ENCODE measurements around the gene ENHO. TPM values are rescaled to one million over a fixed set of nuclear protein-coding genes. Genes with fewer than 3 reads are reported as not detected.

The ENHO gene
- total RNA-seq, 1 donor from 2014 or later, result 0.96 TPM

DNA sequence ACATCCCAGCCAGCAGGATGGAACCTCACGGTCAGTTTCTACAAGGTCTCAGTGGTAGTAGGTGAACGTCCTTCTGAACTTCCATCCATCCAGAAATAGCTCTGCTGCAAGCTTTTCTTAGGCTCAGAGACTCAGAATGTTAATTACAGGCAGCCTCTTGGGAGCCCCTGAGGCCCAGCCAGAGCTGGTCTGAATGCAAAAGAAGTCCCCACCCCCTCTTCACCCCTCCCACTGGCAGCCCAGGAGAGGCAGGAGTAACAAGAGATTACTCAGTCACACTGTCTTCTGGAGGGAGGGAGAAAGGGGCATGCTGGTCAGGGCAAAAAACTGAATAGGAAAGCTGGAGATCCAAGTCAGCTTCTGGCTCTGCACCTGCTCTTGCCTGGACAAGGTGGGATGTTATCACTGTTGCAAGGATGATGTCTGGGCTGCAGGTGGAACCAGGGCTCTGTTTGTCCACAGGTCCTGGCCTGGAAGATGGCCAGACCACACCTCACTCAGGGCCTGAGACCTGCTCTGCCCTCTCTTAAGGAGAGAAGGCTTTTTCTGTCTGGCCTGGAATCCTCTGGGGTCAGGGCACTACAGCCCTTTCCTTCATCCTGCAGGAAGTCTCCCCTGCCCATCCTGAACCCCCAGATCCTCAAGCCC lies 9.1 kb downstream of the ENHO start:
- Mint-ChIP-seq H3K36me3 (no peaks in the 10 kb centered on the region), H3K27me3 (ENCODE audit: low read depth) (peaks cover 14% of the 10 kb centered on the region), H3K4me1 (peaks cover 5% of the 10 kb centered on the region), H3K4me3 (no peak overlapping the region), H3K9me3 (no peaks in the 10 kb centered on the region), H3K27ac (no peak overlapping the region)
- TF ChIP-seq, protein P1, sequence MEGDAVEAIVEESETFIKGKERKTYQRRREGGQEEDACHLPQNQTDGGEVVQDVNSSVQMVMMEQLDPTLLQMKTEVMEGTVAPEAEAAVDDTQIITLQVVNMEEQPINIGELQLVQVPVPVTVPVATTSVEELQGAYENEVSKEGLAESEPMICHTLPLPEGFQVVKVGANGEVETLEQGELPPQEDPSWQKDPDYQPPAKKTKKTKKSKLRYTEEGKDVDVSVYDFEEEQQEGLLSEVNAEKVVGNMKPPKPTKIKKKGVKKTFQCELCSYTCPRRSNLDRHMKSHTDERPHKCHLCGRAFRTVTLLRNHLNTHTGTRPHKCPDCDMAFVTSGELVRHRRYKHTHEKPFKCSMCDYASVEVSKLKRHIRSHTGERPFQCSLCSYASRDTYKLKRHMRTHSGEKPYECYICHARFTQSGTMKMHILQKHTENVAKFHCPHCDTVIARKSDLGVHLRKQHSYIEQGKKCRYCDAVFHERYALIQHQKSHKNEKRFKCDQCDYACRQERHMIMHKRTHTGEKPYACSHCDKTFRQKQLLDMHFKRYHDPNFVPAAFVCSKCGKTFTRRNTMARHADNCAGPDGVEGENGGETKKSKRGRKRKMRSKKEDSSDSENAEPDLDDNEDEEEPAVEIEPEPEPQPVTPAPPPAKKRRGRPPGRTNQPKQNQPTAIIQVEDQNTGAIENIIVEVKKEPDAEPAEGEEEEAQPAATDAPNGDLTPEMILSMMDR (IDR thresholded peaks at IDR 0.05; ENCODE audit: unreplicated experiment), result no peak
- DNase-seq (ENCODE audit: low spot score in 2 of 2, unreplicated experiment in 2 of 2), result no peak

DNA sequence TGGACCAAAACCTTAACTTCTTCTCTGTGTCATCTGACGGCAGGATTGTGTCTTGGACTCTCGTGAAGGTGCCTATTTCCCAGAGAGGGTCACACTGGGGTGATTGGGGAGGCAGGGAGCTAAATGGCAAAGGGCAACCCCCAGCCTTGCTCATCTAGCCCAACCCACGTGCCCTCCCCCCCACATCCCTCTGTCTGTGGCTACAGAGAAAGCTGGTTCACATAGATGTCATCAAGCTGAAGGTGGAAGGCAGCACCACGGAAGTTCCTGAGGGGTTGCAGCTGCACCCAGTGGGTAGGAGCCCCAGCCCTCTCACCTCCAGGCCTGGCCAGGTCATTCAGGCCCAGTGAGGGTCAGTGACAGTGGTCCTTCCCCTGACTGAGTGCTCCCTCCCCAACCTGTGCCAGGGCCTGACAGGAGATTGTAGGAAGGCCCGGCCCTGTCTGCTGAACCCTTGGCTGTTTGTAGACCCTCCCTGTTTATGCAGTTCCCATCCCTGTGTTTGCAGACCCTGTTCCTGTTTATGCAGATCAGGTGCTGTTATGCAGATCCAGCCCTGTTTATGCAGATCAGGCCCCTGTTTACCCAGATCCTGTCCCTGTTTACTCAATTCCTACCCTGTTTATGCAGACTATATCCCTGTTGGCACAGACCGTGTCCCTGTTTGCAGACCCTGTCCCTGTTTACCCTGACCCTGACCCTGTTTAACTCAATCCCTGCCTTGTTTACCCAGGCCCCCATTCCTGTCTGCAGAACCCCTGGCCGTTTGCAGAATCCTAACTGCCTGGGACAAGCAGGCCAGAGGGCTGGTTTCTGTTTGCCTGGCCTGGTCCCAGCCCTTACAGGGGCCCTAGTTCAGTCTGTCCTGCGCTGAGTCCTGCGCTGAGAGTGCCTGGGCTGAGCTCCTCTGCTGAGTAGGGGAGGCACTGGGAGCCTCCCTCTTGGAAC lies 10.4 kb downstream of the ENHO start:
- H3K27me3 Mint-ChIP-seq (ENCODE audit: low read depth), result peaks cover 8% of the 10 kb centered on the region
- H3K4me1 Mint-ChIP-seq, result peaks cover 5% of the 10 kb centered on the region
- no peak overlapping the region for H3K27ac Mint-ChIP-seq
- no peak for DNase-seq (ENCODE audit: low spot score in 2 of 2, unreplicated experiment in 2 of 2)
- TF ChIP-seq, protein P1 (IDR thresholded peaks at IDR 0.05; ENCODE audit: unreplicated experiment), result no peak
- no peaks in the 10 kb centered on the region for H3K9me3 Mint-ChIP-seq
- H3K36me3 Mint-ChIP-seq, result no peaks in the 10 kb centered on the region
- H3K4me3 Mint-ChIP-seq, result no peak overlapping the region

DNA sequence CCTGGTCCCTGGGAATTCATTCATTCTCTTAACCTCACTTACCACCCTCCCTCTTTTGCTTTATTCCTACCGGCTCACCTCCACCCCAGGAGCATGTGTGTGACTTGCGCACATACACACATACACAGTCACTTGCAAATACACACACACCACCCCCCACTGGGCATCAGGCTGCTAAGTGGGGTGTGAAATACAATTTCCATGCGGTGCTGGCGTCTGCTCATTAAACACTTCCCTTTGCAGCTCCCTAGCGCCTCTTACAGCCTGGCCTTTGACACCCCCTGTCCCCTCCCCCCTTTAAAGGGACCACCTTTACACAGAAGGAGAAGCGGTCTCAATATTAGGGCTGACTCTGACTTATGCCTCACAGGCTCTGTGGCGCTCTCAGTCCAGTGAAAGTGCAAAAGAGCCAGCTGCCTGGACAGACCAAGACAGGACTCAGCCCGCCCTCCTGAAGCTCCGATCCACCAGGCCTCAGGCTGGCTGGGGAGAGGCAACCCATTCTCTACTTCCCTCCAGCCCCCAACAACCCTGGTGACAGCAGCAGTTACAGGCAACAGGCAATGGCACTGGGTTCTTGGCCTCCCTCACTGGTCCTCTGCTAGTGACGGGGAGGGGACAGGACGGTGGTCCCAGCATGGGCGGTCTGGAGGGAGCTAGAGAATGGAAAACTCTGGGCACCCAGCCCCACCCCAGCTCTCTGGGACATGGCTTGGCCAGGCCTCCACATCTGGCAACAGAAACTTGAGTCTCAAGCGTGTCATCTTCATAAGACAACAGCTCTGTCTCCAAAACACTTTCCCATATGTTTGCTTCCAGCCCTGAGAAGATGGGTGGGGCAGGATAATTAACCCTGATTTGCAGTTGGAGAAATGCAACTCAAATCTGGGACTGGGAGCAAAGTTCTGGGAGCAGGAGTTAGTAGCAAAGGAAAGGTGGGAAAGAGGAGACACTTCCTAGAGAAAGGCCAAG lies 12.0 kb downstream of the ENHO start:
- no peaks in the 10 kb centered on the region for H3K36me3 Mint-ChIP-seq
- peaks cover 6% of the 10 kb centered on the region for H3K27me3 Mint-ChIP-seq (ENCODE audit: low read depth)
- H3K4me3 Mint-ChIP-seq, result no peak overlapping the region
- H3K4me1 Mint-ChIP-seq, result peaks cover 5% of the 10 kb centered on the region
- TF ChIP-seq, protein P1 (IDR thresholded peaks at IDR 0.05; ENCODE audit: unreplicated experiment), result no peak
- no peak overlapping the region for H3K27ac Mint-ChIP-seq
- DNase-seq (ENCODE audit: low spot score in 2 of 2, unreplicated experiment in 2 of 2), result no peak
- no peaks in the 10 kb centered on the region for H3K9me3 Mint-ChIP-seq

DNA sequence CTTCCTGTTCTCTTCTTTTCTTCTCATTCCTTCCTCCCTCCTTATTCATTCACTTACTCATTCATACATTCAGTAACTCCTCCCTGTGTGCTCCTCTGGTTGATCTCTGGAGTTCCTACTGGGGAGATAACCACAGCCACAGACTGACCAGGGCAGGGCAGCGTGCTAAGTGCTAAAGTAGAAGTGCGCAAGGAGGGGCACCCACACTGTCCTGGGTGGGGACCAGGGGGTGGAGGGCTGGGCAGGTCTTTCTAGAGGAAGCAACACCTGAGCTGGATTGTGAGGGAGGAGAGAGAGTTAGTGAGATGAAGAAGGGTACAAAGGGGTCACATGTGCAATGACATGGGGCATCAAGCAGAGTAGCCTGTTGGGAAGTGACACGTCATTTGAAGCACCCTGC lies 13.8 kb downstream of the ENHO start:
- Mint-ChIP-seq H3K27me3 (ENCODE audit: low read depth) (peaks cover 22% of the 10 kb centered on the region), H3K27ac (no peak overlapping the region), H3K4me1 (peaks cover 5% of the 10 kb centered on the region), H3K36me3 (no peaks in the 10 kb centered on the region), H3K9me3 (peaks cover 5% of the 10 kb centered on the region), H3K4me3 (no peak overlapping the region)
- no peak for DNase-seq (ENCODE audit: low spot score in 2 of 2, unreplicated experiment in 2 of 2)
- TF ChIP-seq, protein P1 (IDR thresholded peaks at IDR 0.05; ENCODE audit: unreplicated experiment), result no peak

DNA sequence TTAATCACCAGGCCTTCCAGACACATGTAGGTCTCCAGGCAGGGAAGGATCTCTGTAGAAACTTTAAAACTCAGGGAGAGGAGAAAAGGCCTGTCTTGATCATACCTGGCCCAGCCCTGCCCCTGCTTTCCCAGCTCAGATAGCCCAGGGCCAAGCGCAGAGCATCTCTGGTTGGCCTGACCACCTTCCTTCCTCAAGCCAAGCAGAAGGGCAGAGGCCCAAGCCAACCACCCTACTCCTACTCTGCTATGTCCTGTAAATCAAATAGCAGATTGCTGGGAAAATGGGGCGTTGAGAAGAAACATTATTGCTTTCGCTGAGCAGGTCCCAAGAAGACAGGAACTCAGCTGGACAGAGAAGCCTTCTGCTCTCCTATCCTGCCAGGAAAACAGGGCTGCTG lies 14.3 kb downstream of the ENHO start:
- no peak for DNase-seq (ENCODE audit: low spot score in 2 of 2, unreplicated experiment in 2 of 2)
- H3K27ac Mint-ChIP-seq, result no peak overlapping the region
- H3K27me3 Mint-ChIP-seq (ENCODE audit: low read depth), result peaks cover 27% of the 10 kb centered on the region
- H3K4me3 Mint-ChIP-seq, result no peak overlapping the region
- peaks cover 5% of the 10 kb centered on the region for H3K9me3 Mint-ChIP-seq
- TF ChIP-seq, protein P1 (IDR thresholded peaks at IDR 0.05; ENCODE audit: unreplicated experiment), result no peak
- peaks cover 5% of the 10 kb centered on the region for H3K4me1 Mint-ChIP-seq
- no peaks in the 10 kb centered on the region for H3K36me3 Mint-ChIP-seq
